Tibial artery (tissue), 4 donors: ENCODE data around the gene ALDH4A1.

ENCODE experiments used
- DNase-seq, 2 donors: peaks; one replicate each; pipeline ENCODE4 v3.0.0-alpha.2; 2019
- H3K27ac ChIP-seq, 2 donors: fragments of 200-600 bp; sonication (generic) in 1 of 2; 1 replicate in 1 of 2; 2 replicates in 1 of 2; pipeline ENCODE4 v1.5.1; 2018 to 2019; ENCODE audit warnings: mild to moderate bottlenecking in 1 of 2
- H3K27me3 ChIP-seq, 2 donors: fragments of 200-600 bp; sonication (generic) in 1 of 2; one replicate each; pipeline versions ENCODE4 v1.5.1 to v1.6.0; 2016 to 2019
- H3K36me3 ChIP-seq, 3 donors: fragments of 200-600 bp; sonication (generic) in 2 of 3; one replicate each; pipeline ENCODE4 v1.5.1; 2016 to 2019; ENCODE audit warnings: mild to moderate bottlenecking in 2 of 3
- H3K4me1 ChIP-seq, 4 donors: fragments of 200-600 bp; sonication (generic) in 2 of 4; 1 replicate in 3 of 4; 2 replicates in 1 of 4; pipeline ENCODE4 v1.5.1; 2016 to 2019
- H3K4me3 ChIP-seq, 2 donors: fragments of 200-600 bp; sonication (generic) in 1 of 2; 1 replicate in 1 of 2; 2 replicates in 1 of 2; pipeline ENCODE4 v1.5.1; 2018 to 2019; ENCODE audit warnings: mild to moderate bottlenecking in 2 of 2
- H3K9me3 ChIP-seq, 3 donors: fragments of 200-600 bp; sonication (generic) in 1 of 3; one replicate each; pipeline ENCODE4 v1.5.1; 2016 to 2019
- intact Hi-C: fragments of 100-400 bp; cut with DNase I; formaldehyde crosslinking; loops from one replicate; pipeline ENCODE4 v1.15.0; 2023; ENCODE audit warnings: low total_unique reads
- TF ChIP-seq, protein P1 (sequence below), 2 experiments: fragments of 200-600 bp in 1 of 2; fragments of 450-650 bp in 1 of 2; IDR thresholded peaks; one replicate each; pipeline ENCODE4 v1.5.1; 2017 to 2019; ENCODE audit warnings: antibody characterized with exemption in 2 of 2, mild to moderate bottlenecking in 1 of 2, moderate library complexity in 1 of 2

Gene ALDH4A1

GRCh38 chr1:18936814-18937481, 34.6 kb upstream of the ALDH4A1 start:
- TF ChIP-seq, protein P1, sequence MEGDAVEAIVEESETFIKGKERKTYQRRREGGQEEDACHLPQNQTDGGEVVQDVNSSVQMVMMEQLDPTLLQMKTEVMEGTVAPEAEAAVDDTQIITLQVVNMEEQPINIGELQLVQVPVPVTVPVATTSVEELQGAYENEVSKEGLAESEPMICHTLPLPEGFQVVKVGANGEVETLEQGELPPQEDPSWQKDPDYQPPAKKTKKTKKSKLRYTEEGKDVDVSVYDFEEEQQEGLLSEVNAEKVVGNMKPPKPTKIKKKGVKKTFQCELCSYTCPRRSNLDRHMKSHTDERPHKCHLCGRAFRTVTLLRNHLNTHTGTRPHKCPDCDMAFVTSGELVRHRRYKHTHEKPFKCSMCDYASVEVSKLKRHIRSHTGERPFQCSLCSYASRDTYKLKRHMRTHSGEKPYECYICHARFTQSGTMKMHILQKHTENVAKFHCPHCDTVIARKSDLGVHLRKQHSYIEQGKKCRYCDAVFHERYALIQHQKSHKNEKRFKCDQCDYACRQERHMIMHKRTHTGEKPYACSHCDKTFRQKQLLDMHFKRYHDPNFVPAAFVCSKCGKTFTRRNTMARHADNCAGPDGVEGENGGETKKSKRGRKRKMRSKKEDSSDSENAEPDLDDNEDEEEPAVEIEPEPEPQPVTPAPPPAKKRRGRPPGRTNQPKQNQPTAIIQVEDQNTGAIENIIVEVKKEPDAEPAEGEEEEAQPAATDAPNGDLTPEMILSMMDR (IDR thresholded peaks at IDR 0.05), result no peak
- no peaks in the 10 kb centered on the region for H3K9me3 ChIP-seq
- no peak overlapping the region for H3K4me3 ChIP-seq
- H3K4me1 ChIP-seq, result peaks cover 6 to 78% (median 62%) of the 10 kb centered on the region in 4 donors
- intact Hi-C loops, result no loop called here
- no peaks in the 10 kb centered on the region for H3K36me3 ChIP-seq
- no peak for DNase-seq
- H3K27me3 ChIP-seq, result no peaks in the 10 kb centered on the region
- H3K27ac ChIP-seq, result no peak overlapping the region

DNA sequence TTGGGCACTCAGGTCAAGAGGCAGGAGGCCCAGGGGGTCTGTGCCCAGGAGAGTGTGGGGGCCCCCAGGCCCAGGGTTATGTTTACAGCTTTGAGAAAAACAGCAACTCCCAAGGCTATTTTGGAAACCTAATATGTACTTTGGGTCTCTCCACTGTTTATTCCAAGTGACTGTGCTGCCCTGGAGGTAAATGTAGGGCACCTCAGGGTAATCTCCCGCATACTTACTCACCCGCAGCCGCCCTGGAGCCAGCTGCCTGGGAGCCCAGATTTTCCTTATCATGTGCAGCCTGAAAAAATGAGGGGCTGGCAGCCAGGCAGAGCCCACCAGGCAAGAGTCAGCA, 34.1 kb upstream of the ALDH4A1 start:
- TF ChIP-seq, protein P1 (IDR thresholded peaks at IDR 0.05), result no peak
- DNase-seq, result no peak
- no peaks in the 10 kb centered on the region for H3K27me3 ChIP-seq
- no peaks in the 10 kb centered on the region for H3K9me3 ChIP-seq
- no peak overlapping the region for H3K27ac ChIP-seq
- intact Hi-C loops, result no loop called here
- H3K4me3 ChIP-seq, result no peak overlapping the region
- no peaks in the 10 kb centered on the region for H3K36me3 ChIP-seq
- H3K4me1 ChIP-seq, result peaks cover 1 to 77% (median 59%) of the 10 kb centered on the region in 4 donors

GRCh38 chr1:18934205-18935000, 32.0 kb upstream of the ALDH4A1 start:
- H3K27ac ChIP-seq, result no peak overlapping the region
- H3K4me1 ChIP-seq, result peaks cover 0 to 66% (median 49%) of the 10 kb centered on the region in 4 donors
- H3K4me3 ChIP-seq, result no peak overlapping the region
- DNase-seq, result no peak
- no peaks in the 10 kb centered on the region for H3K27me3 ChIP-seq
- no peaks in the 10 kb centered on the region for H3K36me3 ChIP-seq
- no peaks in the 10 kb centered on the region for H3K9me3 ChIP-seq
- TF ChIP-seq, protein P1 (IDR thresholded peaks at IDR 0.05), result no peak
- intact Hi-C loops, result no loop called here

- no peaks in the 10 kb centered on the region for H3K9me3 ChIP-seq
- intact Hi-C loops, result no loop called here
- peaks cover 0 to 67% (median 50%) of the 10 kb centered on the region in 4 donors for H3K4me1 ChIP-seq
- H3K36me3 ChIP-seq, result no peaks in the 10 kb centered on the region
- no peaks in the 10 kb centered on the region for H3K27me3 ChIP-seq
- DNase-seq, result no peak
- TF ChIP-seq, protein P1 (IDR thresholded peaks at IDR 0.05), result no peak
- peak overlapping the region in 1 of 2 donors; percentile 0 for H3K27ac ChIP-seq
- no peak overlapping the region for H3K4me3 ChIP-seq
Observed at GRCh38 chr1:18932879-18933278, 30.5 kb upstream of the ALDH4A1 start.

DNA sequence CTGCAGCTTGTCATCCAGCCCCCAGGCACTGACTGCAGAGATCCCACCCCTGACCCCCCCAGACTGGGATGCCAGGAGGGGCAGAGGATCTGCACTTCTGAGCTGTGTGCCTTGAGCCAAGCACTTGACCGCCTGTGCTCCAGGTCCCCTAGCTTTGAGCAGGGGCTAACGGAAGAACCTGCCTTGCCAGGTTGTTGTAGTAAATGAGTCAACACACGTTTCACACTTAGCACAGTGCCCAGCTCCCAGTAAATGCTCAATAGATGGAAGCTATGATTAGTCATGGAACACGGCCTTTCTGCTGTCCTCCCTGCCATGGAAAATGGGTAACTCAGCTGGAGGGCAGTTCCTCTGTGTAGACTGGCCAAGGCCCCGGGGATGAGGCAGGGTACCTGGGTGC, 30.0 kb upstream of the ALDH4A1 start:
- TF ChIP-seq, protein P1 (IDR thresholded peaks at IDR 0.05), result no peak
- Histone ChIP-seq H3K4me1 (peaks cover 2 to 67% (median 53%) of the 10 kb centered on the region in 4 donors), H3K4me3 (no peak overlapping the region), H3K36me3 (no peaks in the 10 kb centered on the region), H3K27me3 (no peaks in the 10 kb centered on the region), H3K9me3 (no peaks in the 10 kb centered on the region), H3K27ac (peak overlapping the region in 1 of 2 donors; percentile 0)
- DNase-seq, result no peak
- intact Hi-C loops, result no loop called here
